ENCODE results near the gene GMEB2.
"Not testable (repeated sequence)": the region's sequence is repeated elsewhere in the genome, so short reads cannot be mapped to it uniquely, and the experiment has no call there.

Gene GMEB2

DNA sequence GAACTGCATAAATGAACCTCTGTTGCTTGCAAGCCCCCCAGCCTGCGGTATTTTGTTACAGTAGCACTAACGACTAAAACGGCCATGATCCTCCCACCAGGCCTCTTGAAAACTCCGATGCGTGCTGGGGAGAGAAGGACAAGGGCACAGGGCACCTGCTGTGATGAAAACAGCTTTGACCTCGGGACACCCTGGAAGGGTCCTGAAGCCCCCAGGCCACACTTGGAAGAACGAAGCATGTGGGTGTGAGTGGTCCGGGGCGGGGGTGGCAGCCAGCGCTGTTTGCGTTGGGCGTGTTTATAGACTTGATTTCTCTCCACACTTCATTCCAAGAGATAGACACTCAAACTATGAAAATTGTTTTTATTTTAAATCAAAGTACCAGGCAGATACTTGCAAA lies 39.6 kb downstream of the GMEB2 start:
- DNase-seq = no peak

DNA sequence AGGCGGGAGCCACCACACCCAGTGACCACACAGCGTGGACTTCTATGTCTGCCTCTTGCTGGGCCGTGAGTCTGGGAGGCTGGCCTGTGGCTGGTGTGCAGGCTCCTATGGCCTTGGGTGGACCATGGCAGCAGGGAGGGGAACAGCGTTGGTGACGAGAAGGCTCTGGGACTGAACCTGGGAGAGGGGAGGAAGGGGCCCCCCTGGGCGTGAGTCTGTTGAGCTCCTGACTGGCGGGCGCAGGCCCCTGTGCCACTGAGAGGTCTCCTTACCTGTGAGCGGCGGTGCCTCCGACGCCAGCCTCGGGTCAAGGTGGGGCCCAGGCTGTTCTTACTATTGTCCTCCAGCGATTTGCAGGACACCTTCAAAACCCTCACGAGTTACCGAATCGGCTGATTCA lies 40.1 kb downstream of the GMEB2 start:
- DNase-seq = no peak

DNA sequence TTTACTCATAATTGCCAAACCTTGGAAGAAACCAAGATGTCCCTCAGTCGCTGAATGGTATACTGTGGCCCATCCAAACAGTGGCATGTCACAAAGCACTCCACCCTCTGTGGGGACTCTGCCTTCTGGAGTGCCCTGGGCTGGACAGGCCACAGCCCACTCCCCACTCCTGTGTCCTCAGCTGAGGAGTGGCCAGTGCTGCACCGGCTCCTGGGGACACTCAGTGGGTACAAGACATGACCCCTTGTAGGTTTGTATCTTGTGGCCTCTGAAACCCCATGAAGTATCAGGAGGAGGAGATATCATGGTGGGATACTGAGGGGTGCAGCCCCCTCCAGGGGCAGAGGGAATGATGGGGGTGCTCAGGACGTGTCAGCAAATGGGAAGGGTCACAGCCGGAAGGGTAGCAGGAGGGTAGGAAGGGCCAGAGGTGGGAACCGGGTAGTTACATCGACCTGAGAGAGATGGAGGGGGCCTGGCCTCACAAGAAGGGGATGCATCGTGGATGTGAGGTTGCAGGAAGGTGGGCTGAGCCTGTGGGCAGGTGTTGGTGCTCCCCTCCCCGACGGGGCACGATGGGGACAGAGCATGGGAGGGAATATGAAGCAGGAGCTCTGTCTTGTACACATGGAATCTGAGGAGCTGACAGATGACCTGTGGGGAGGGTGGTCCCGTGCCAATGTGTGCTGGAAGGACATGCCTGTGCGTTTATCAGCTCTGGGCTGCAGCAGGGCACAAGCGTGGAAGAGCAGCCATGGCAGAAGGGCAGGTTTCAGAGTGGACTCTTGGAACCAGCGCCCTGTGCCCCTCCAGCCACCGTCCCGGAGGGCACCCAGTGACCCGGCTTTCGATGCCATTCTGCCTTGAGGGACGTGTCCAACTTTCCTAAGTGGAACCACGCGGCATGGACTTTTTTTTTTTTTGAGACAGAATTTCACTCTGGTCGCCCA lies 41.0 kb downstream of the GMEB2 start:
- DNase-seq = no peak

DNA sequence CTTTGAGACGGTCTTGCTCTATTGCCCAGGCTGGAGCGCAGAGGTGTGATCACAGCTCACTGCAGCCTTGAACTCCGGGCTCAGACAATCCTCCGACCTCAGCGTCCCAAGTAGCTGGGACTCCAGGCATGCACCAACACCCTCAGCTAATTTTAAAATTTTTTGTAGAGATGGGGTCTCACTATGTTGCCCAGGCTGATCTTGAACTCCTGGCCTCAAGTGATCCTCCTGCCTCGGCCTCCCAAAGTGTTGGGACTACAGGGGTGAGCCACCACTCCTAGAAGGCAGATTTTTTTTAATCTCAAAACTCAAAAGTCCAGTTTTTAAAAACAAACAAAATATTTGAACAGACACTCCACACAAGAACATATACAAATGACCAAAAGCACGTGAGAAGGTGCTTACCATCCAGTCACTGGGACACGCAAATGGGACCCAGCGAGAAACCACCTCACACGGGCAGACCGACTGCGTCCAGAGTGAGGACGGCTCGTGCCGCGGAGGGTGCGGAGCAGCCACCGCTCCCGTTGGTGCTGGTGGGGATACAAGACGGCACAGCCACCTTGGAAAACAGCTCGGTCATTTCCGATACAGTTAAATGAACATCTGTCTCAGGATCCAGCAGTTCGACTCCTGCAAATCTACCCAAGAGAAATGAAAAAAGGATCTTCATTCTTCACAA lies 44.4 kb downstream of the GMEB2 start:
- DNase-seq = no peak

DNA sequence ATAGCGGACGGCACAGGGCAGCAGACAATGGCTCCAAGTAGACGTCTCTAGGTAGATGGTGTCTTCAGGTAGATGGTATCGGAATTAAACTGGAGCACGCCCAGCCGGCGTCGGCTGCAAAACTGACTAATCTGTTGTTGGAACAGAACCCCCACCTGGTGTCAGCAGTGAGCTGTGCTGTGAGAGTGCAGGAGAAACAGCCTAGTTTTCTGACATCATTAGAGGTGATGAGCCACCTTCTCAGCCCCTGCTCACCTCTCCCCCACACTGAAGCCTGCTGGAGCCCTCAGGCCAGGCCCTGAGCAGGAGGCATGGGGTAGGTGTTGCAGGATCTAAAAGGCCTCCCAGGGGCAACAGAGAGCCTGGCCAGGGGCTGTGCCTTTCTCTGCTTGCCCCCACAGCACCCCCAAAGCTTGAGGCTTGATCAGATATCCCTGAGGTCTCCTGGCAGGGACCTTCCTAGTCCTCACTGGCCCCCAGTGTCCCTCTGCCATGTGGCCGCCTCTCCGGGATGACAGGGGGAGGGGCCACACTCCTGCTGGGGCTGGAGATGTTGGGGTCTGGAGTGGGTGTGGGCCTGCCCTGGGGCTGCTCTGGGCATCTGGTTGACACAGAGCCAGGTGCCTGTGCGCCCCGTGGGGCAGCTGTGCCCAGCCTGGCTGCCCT lies 46.0 kb downstream of the GMEB2 start:
- DNase-seq = no peak

DNA sequence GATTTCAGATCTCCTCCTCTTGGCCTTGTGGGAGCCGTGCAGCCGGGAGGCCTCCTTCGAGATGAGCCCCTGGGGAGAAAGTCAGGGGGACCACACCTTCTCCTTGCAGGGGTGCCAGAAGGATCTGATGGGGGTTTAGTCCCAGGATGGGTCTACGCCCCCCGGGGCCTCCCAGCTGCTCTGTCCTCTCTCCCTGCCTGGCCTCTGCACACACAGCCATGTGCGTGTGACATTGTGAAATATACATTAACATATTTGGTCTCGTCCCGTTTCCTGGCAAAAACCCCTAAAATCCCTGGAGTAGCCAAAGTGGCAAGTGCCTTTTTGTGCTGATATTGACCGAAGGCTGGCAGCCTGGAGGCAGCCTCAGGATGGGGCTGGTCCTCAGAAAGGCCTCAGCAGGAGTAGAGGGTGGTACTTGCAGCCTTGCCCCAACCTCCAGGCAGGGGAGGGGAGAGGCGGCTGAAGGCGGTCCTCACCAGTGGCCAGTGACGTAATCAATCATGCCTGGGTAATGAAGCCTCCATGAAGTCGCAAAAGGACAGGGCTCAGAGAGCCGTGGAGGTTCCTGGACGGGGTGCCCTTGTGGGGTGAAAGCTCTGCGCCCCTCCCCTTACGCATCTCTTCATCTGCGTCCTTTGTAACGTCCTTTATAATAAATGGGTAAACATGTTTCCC lies 47.7 kb downstream of the GMEB2 start:
- no peak for DNase-seq

DNA sequence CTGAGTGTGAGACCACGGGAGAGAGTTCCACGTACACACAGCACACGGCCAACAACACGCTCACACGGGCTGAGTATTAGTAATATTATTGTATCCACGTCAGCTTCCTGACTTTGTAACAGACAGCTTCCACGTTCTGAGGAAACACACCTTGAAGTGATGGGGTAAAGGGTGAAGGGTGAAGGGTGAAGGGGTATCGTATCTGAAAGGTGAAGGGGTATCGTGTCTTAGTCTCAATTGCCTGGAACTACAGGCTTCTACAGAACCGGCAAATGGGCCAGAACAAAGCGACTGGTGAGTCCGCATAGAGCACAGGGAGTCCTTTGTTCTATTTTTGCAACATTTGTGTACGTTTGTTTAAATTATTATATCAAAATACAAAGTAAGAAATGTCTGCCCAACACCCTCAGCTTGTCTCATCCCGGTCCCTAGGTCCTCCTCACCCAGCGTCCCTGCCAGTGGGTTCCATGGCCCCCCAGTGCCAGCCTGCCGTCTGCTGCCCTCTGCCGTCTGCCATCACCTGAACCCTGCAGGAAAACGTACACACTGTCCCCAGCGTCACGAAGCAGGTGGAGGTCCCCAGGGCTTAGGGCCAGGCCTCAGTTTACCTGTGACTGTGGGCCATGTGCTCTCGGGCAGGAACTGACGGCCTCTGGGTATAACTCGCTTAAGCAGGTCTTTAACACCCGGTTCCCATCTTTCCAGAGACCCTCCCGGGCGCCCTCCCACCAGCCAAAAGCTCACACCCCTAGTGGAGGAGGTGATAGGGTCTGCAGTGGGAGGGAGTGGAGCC lies 48.5 kb downstream of the GMEB2 start:
- DNase-seq = no peak

DNA sequence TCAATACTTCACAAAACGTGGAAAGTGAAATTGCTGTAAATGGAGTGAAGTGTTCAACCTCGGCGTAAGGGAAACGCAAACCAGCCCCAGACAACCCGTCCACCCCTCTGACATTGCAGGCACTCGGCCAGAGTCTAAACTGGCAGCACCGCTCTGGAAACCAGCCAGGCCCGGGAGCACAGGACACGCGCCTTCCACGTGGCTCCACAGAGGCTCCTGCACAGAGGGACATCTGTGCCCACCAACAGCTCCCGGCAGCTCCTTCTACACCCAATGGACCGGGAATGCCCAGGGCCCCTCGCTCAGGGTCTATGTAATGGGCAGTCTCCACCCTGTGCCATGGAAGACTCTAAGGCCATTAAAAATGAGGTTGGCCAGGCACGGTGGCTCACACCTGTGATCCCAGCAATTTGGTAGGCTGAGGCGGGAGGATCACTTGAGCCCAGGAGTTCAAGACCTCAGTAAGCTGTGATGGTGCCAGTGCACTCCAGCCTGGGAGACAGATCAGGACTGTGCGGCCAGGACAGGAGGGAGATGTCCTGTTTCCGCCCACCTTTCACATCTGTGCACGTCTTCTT lies 49.5 kb downstream of the GMEB2 start:
- DNase-seq = peak; percentile 10

DNA sequence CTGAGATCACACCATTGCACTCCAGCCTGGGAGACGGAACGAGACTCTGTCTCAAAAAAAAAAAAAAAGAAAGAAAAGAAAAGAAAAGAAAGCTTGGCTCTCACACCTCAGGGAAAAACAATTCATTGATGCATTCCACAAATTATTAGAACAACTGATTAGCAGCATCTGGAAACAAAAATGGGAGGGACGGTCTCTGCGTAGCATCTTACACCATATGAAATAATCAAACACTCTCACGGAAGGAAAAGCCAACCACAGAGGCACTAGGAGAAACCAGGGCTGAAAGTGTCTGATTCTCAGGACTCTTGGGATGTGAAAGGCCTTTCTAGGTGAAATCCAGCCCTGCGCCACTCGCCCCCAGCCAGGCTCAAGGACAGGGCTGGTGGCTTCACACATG lies 50.6 kb downstream of the GMEB2 start:
- no peak for DNase-seq

DNA sequence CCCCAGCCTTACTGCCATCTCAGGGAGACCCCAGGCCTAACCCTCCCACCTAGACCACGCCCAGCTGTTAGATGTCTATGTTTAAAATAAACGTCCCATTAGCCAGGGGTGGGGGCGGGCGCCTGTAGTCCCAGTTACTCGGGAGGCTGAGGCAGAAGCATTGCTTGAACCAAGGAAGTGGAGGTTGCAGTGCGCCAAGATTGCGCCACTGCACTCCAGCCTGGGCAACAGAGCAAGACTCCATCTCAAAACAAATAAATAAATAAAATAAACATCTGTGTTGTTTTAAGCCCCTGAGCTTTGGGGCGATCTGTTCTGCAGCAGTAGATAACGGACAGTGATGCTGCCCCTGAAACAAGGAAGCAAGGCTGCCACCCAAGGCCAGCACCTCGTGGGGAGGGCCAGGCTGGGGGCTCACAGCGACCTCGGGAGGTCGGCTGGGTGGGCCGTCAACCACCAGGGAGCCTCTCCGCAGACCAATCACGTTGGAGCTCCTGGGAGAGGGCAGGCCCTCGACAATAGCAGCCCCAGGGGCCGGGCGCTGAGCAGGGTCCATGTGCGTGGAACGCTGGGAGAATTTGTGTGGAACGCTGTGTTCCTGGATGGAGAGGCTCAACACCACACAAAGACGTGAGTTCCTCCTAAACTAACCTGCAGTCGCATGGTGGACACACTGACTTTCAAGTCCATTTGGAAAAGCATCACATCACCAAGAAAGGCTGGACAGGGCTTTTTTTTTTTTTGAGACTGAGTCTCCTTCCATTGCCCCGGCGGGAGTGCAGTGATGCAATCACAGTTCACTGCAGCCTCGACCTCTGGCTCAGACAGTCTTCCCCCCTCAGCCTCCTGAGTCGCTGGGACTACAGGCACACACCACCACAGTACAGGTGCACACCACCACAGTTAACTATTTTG lies 51.8 kb downstream of the GMEB2 start:
- no peak for DNase-seq

DNA sequence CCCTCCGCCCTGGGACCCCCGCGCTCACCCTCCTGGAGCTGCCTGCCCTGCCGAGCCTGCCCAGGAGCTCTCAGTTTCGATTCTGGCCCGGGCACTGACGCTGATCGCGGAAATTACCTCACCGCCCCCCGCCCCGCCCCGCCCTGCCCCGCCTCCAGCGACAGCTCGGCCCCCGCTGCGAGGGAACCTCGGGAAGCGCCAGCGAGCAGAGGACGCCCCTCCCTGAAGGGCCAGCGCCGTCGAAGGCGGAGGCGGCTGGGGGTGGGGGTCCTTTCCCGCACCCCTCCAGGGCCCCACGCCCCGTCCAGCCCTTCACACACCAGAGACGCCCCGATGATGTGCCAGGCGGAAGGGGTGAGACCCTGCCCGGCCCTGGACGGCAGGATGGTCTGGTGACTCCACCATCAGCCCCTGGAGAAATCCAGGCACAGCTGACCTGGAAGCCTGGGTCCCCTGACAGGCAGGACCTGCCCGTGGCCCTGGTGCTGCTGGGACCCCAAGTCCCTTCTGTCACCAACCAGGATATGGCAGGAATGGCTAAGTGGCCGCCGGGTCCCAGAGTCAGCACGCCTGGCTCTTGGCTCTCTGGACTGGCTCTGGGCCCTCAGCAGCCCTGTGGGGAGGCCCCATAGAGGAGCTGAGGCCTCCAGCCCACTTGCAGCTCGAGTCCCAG lies 52.6 kb downstream of the GMEB2 start, which contains the start of gene HELZ2:
HELZ2 (minus strand) TSS at position 84 of the 673 bp plus-strand sequence. CDS start 1,854 bp downstream, outside the sequence.
- peak; percentile 42 for DNase-seq

DNA sequence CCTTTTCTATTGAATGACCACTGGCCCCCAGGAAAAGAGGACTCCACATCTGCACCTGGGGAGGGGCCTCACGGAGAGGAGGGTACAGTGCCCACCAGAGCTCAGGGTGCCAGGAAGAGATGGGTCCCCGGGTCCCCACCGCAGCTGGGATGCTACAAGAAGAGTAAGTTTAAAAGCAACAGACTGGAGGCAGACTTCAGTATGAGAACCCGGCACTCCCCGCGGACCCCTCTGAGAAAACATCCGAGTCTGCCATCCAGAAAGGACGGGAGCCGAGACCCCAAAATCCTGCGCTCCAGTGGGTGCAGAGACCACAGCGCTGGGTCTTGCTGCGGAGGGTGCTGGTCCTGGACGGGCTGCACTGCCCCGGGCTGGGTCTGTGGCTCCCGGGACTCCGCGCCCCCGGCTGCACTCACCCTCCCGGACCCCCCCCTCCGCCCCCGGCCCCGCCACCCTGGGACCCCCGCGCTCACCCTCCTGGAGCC lies 53.2 kb downstream of the GMEB2 start:
- DNase-seq = no peak

DNA sequence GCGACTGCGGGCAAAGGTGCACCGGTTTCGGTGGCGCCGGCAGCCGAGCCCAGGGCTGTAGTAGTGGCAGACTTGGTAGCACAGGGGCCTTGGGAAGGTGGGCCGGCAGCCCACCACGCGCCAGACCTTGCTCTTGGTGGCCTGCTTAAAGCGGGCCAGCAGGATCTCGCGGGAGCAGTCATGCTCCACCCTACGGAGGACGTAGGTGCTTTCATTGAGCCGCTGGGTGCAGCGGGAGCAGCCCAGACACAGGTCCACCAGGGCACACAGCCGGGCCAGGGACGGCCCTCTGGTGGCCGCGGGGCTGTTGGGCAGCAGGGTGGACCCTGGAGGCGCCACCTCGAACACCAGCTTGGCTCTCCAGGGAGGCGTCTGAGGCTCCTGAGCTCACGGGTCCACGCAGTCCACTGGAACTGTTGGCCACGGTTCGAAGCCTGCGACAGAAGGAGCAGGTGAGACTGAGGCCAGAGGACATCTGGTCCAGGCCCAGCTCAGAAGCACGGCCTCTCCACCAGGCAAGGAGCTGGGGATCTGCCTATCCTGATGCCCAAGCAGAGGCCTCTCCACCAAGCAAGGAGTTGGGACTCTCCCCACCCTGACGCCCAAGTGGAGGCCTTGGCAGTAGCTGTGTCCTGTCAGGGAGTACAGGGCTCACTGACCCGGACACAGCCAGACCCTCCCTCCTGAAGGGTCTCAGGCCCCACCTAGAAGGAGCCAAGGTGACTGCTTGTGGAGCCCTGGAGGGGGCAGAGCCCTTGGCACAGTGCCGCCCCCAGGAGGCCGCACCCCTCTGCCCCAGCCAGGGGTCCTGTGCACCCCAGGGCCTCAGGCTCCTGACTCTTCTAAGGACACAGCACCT lies 53.9 kb downstream of the GMEB2 start:
- no peak for DNase-seq

DNA sequence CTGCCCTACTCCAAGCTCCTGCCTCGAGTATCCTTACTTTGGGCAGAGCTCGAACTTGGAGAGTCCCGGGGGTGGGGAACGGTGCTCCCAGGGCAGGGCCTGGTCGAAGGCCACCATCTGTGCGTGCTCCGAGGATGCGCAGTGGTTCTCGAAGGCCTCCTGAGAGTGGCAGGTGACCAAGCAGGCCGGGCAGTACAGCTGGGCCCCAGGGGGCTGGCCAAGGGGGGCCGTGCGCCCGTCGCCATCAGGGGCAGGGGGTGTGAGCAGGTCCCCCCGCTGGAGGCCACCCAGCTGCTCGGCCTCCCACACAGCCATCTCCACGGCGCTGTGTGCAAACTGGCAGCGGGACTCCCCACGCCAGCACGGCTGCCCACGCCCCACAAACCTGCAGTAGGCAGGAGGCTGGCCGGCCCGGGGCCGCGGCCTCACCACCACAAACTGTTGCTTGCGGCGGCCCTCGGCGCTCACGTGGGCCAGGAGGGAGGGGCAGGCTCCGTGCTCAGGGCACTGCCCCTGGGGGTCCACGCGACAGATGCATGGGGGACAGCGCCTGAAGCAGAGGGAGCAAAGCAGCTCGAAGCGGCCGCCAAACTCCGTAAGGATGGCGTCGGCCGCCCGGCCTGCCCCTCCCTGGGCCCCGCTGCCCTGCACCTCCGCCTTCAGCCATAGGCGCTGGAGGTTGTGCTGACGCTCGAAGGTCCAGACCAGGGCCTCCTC lies 54.7 kb downstream of the GMEB2 start:
- DNase-seq = no peak

DNA sequence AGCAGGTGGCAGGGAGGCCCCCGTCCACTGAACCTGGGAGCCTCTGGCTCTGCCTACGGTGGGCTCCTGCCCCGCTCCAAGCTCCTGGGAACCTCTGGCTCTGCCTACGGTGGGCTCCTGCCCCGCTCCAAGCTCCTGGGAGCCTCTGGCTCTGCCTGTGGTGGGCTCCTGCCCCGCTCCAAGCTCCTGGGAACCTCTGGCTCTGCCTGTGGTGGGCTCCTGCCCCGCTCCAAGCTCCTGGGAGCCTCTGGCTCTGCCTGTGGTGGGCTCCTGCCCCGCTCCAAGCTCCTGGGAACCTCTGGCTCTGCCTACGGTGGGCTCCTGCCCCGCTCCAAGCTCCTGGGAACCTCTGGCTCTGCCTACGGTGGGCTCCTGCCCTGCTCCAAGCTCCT lies 55.8 kb downstream of the GMEB2 start:
- not testable (repeated sequence) for DNase-seq

DNA sequence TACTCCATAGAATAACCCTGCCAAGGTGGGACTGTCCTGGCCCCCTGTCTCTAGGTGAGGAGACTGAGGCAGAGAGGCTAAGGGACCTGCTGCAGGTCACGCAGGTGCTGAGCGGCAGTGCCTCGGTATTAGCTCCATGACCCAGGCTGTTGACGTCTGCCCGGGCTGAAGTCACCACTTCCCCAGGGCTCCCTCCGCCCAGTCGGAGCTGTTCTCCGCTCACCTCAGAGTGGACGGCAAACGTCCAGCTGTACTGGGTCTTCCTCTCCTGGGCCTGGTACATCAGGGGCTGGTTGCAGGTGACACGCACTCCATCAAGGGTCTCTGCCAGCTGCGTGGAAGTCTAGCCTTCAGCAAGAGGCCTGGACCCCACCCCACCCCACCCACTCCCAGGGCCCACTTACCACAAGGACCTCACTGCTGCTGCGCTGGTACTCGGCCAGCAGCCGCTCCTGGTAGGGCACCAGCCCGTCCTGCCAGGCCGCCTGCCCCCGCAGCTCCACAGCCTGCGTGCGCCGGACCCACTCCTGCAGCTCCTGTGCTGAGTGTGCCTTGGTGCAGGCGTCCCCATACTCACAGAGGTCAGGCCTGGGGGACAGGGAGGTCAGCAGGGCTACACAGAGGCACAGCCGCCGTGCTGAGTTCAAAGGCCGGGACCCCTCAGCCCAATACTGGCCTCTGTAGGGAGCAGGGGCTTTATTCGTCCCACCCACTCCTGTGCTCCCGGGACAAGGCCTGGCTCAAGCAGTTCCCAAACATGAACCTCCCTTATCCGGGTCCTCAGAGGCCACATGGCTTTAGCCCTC lies 56.4 kb downstream of the GMEB2 start:
- DNase-seq = no peak

Measured in DMS79 (cell line).